GM21619 (cell line): ENCODE results near the gene DSG1.
"Not testable (repeated sequence)": the region's sequence is repeated elsewhere in the genome, so short reads cannot be mapped to it uniquely, and the experiment has no call there.

Experiments used
- ATAC-seq: cut with Tn5 transposase; IDR thresholded peaks from one replicate; pipeline ENCODE4 v1.9.1; 2021; ENCODE audit not compliant: unreplicated experiment

DSG1 gene

GRCh38 chr18:31317860-31318259, at the start of gene DSG1:
Gene DSG1, plus strand, starts transcription at chr18:31318160. Its CDS starts 141 bp downstream, at chr18:31318301.
- ATAC-seq = no peak

GRCh38 chr18:31268985-31269406, 49.0 kb upstream of the DSG1 start:
- ATAC-seq = no peak

- ATAC-seq = no peak
These were observed 48.4 kb upstream of the DSG1 start for GRCh38 chr18:31269566-31269965.

GRCh38 chr18:31270578-31270977, 47.4 kb upstream of the DSG1 start:
- no peak for ATAC-seq

GRCh38 chr18:31273812-31274527, 44.0 kb upstream of the DSG1 start:
- no peak for ATAC-seq

- no peak for ATAC-seq
These were observed 43.0 kb upstream of the DSG1 start for GRCh38 chr18:31274931-31275330.

- no peak for ATAC-seq
These were observed 42.1 kb upstream of the DSG1 start for GRCh38 chr18:31275722-31276463.

- ATAC-seq = no peak
These were observed 39.3 kb upstream of the DSG1 start for GRCh38 chr18:31278609-31279071.

GRCh38 chr18:31280502-31280901, 37.5 kb upstream of the DSG1 start:
- ATAC-seq = no peak

GRCh38 chr18:31281437-31281836, 36.5 kb upstream of the DSG1 start:
- ATAC-seq = no peak

GRCh38 chr18:31289446-31289845, 28.5 kb upstream of the DSG1 start:
- not testable (repeated sequence) for ATAC-seq

GRCh38 chr18:31291688-31292087, 26.3 kb upstream of the DSG1 start:
- no peak for ATAC-seq

GRCh38 chr18:31294199-31294747, 23.7 kb upstream of the DSG1 start:
- ATAC-seq = no peak

GRCh38 chr18:31297248-31297647, 20.7 kb upstream of the DSG1 start:
- ATAC-seq = no peak

GRCh38 chr18:31301201-31301655, 16.7 kb upstream of the DSG1 start:
- no peak for ATAC-seq

- no peak for ATAC-seq
These were observed 15.0 kb upstream of the DSG1 start for GRCh38 chr18:31302991-31303390.

GRCh38 chr18:31303771-31304170, 14.2 kb upstream of the DSG1 start:
- no peak for ATAC-seq

GRCh38 chr18:31309115-31309514, 8.8 kb upstream of the DSG1 start:
- ATAC-seq = no peak

GRCh38 chr18:31316974-31317373, 986 bp upstream of the DSG1 start:
- ATAC-seq = no peak

GRCh38 chr18:31321719-31322118, 3.8 kb downstream of the DSG1 start:
- no peak for ATAC-seq

- no peak for ATAC-seq
These were observed 7.1 kb downstream of the DSG1 start for GRCh38 chr18:31325051-31325450.
